Activated naive CD8-positive, alpha-beta T cell treated with anti-CD3 and anti-CD28 coated beads, Interleukin-2, amount 10 ng/mL, durations not matched to agents 7 days and 5 days (primary cell): ENCODE results near the gene ZNF362. TPM values are rescaled to one million over a fixed set of nuclear protein-coding genes. Genes with fewer than 3 reads are reported as not detected.

Experiments
- ATAC-seq: fragments of 150-1000 bp; cut with Tn5 transposase; one replicate; pipeline ENCODE4 v1.10.0; 2021; ENCODE audit warnings: low read depth, moderate library complexity
- POLR2A ChIA-PET: fragments of 350-600 bp; sonication (Branson Sonifier 250); formaldehyde crosslinking; loops from one replicate; lab custom pipeline; 2021; ENCODE audit warnings: antibody characterized with exemption; lab: Charles Lee
- DNase-seq: peaks from one replicate; pipeline ENCODE4 v3.0.0; 2021
- H3K27ac Mint-ChIP-seq: one replicate; pipeline ENCODE4 v1.8.0; 2022; ENCODE audit warnings: mild to moderate bottlenecking, mixed read lengths
- H3K27me3 Mint-ChIP-seq: one replicate; pipeline ENCODE4 v1.8.0; 2022; ENCODE audit warnings: mild to moderate bottlenecking, moderate library complexity, mixed read lengths
- H3K36me3 Mint-ChIP-seq: one replicate; pipeline ENCODE4 v1.8.0; 2021; ENCODE audit warnings: mild to moderate bottlenecking, mixed read lengths
- H3K4me1 Mint-ChIP-seq: one replicate; pipeline ENCODE4 v1.8.0; 2021; ENCODE audit warnings: mixed read lengths
- H3K4me3 Mint-ChIP-seq: one replicate; pipeline ENCODE4 v1.8.0; 2022; ENCODE audit warnings: mild to moderate bottlenecking, moderate library complexity, mixed read lengths
- H3K9me3 Mint-ChIP-seq: one replicate; pipeline ENCODE4 v1.8.0; 2021; ENCODE audit warnings: mixed read lengths
- microRNA-seq: library from miRNA; unstranded; fragments of <30 nt; microRNA quantifications from one replicate; pipeline ENCODE4 v1.2.0, GENCODE V29; 2022
- total RNA-seq, 2 experiments: library from RNA; stranded (reverse); gene quantifications; one replicate each; pipeline ENCODE4 v1.2.3, GENCODE V29; 2021

ZNF362 gene
- total RNA-seq, 2 experiments from 2014 or later: 18.8 to 23.1 TPM

- Mint-ChIP-seq H3K36me3 (peaks cover 19% of the 10 kb centered on the region), H3K4me3 (peak overlapping the region; percentile 85), H3K9me3 (no peaks in the 10 kb centered on the region), H3K27me3 (no peaks in the 10 kb centered on the region), H3K4me1 (peaks cover 43% of the 10 kb centered on the region), H3K27ac (peak overlapping the region; percentile 92)
- ATAC-seq (peak; percentile 46), DNase-seq (peak; percentile 72)
- POLR2A ChIA-PET: interaction anchor here (0.7 to 1.4 kb wide), 7 partner anchors 14 to 532 kb away, joined by 3 to 6 read pairs (median 3); partner anchors contain the start of genes S100PBP and YARS1
Measured at GRCh38 chr1:33349081-33349759, 92.9 kb downstream of the ZNF362 start.

GRCh38 chr1:33349778-33350610 lies 93.7 kb downstream of the ZNF362 start:
- H3K9me3 Mint-ChIP-seq: no peaks in the 10 kb centered on the region
- peaks cover 42% of the 10 kb centered on the region for H3K4me1 Mint-ChIP-seq
- H3K4me3 Mint-ChIP-seq: peak overlapping the region; percentile 84
- ATAC-seq (peak; percentile 84), DNase-seq (peak; percentile 85)
- H3K27me3 Mint-ChIP-seq: no peaks in the 10 kb centered on the region
- POLR2A ChIA-PET: interaction anchor here (0.7 to 1.4 kb wide), 9 partner anchors 11 to 533 kb away, joined by 3 to 6 read pairs (median 3); partner anchors contain the start of genes S100PBP, TRIM62 and YARS1
- H3K27ac Mint-ChIP-seq: peak overlapping the region; percentile 88
- H3K36me3 Mint-ChIP-seq: peaks cover 18% of the 10 kb centered on the region

Small RNAs within 50 kb of the gene (microRNA-seq; reads per million reads assigned to microRNA genes)
- 9.1 reads per million, percentile 12 among the genes with 10 or more reads in this experiment for gene MIR3605

Other genes with a start within 250 kb of the ZNF362 start
- 100 to 1,000 TPM; 197 to 201 TPM for gene AK2, start 219.6 kb upstream of the ZNF362 start, total RNA-seq
- 10 to 100 TPM; 16.5 to 16.6 TPM for gene AZIN2, start 175.3 kb upstream of the ZNF362 start, total RNA-seq
- 10 to 100 TPM; 13.5 to 14.4 TPM for gene TRIM62, start 74.4 kb upstream of the ZNF362 start, total RNA-seq
- under 1 TPM in 1 of 2 experiments, not detected in 1; 0.31 TPM for gene A3GALT2, start 64.6 kb downstream of the ZNF362 start, total RNA-seq
- 10 to 100 TPM; 43.0 to 43.7 TPM for gene PHC2, start 174.6 kb downstream of the ZNF362 start, total RNA-seq
- gene ZSCAN20, start 216.2 kb downstream of the ZNF362 start, total RNA-seq: 1 to 10 TPM; 2.6 to 3.5 TPM